Smooth muscle cell (in vitro differentiated cells): ENCODE measurements around the gene ITIH4. TPM values are rescaled to one million over a fixed set of nuclear protein-coding genes. Genes with fewer than 3 reads are reported as not detected.
"Not testable (repeated sequence)": the region's sequence is repeated elsewhere in the genome, so short reads cannot be mapped to it uniquely, and the experiment has no call there.

Experiments
- DNase-seq: peaks from one replicate; lab custom pipeline; 2025; ENCODE audit not compliant: unreplicated experiment; lab: John Stamatoyannopoulos, UW
- H2AFZ ChIP-seq: fragments of 200-600 bp; sonication (generic); 2 replicates; pipeline ENCODE4 v1.6.0; 2016; ENCODE audit warnings: antibody characterized with exemption, low read depth, mild to moderate bottlenecking
- H3F3A ChIP-seq: fragments of 200-600 bp; sonication (generic); 2 replicates; pipeline ENCODE4 v1.6.0; 2017; ENCODE audit warnings: antibody characterized with exemption, low read depth
- H3K27ac ChIP-seq: fragments of 200-600 bp; sonication (generic); 2 replicates; pipeline ENCODE4 v1.5.1; 2016; ENCODE audit warnings: low read depth, mild to moderate bottlenecking
- H3K27me3 ChIP-seq: fragments of 200-600 bp; sonication (generic); 2 replicates; pipeline ENCODE4 v1.6.1; 2016; ENCODE audit warnings: low read depth, mild to moderate bottlenecking
- H3K36me3 ChIP-seq: fragments of 200-600 bp; sonication (generic); 2 replicates; pipeline ENCODE4 v1.5.1; 2016; ENCODE audit warnings: low read depth
- H3K4me1 ChIP-seq: fragments of 200-600 bp; sonication (generic); 2 replicates; pipeline ENCODE4 v1.5.1; 2016; ENCODE audit warnings: low read depth
- H3K4me2 ChIP-seq: fragments of 200-600 bp; sonication (generic); 2 replicates; pipeline ENCODE4 v1.6.0; 2016; ENCODE audit warnings: mild to moderate bottlenecking
- H3K4me3 ChIP-seq: fragments of 200-600 bp; sonication (generic); 2 replicates; pipeline ENCODE4 v1.5.1; 2016; ENCODE audit warnings: mild to moderate bottlenecking
- H3K79me2 ChIP-seq: fragments of 200-600 bp; sonication (generic); 2 replicates; pipeline ENCODE4 v1.6.0; 2016; ENCODE audit warnings: low read depth, mild to moderate bottlenecking
- H3K9ac ChIP-seq: fragments of 200-600 bp; sonication (generic); 2 replicates; pipeline ENCODE4 v1.6.0; 2016; ENCODE audit warnings: low read depth
- H3K9me3 ChIP-seq: fragments of 200-600 bp; sonication (generic); replicated peaks from 2 replicates; pipeline ENCODE4 v1.5.1; 2016; ENCODE audit warnings: low read depth
- H4K20me1 ChIP-seq: fragments of 200-600 bp; sonication (generic); 2 replicates; pipeline ENCODE4 v1.6.0; 2016; ENCODE audit warnings: low read depth
- WGBS: methylation state at CpG from one replicate; pipeline ENCODE4 v1.1.7; 2016; ENCODE audit warnings: low lambda C conversion rate; 5-methylcytosine and 5-hydroxymethylcytosine counted together
- polyA plus RNA-seq: library from polyadenylated mRNA; unstranded; fragments of >200 nt; fragmentation: Nextera tagmentation; extraction: Ambion mirVana; gene quantifications from 2 replicates; pipeline ENCODE4 v1.2.1, GENCODE V29; 2016
- total RNA-seq: library from RNA; depleted of rRNA; stranded (reverse); fragments of >200 nt; gene quantifications from 2 replicates; pipeline ENCODE4 v1.2.3, GENCODE V29; 2014
- TF ChIP-seq, protein P1 (sequence below): fragments of 200-600 bp; sonication (generic); IDR thresholded peaks from 2 replicates; pipeline ENCODE4 v1.5.1; 2017; ENCODE audit warnings: borderline replicate concordance, mild to moderate bottlenecking, antibody characterized with exemption; ENCODE audit not compliant: insufficient read depth, poor library complexity, severe bottlenecking

ITIH4 gene
- total and polyA plus RNA-seq, 2 experiments from 2014 or later, result 1.6 TPM

DNA sequence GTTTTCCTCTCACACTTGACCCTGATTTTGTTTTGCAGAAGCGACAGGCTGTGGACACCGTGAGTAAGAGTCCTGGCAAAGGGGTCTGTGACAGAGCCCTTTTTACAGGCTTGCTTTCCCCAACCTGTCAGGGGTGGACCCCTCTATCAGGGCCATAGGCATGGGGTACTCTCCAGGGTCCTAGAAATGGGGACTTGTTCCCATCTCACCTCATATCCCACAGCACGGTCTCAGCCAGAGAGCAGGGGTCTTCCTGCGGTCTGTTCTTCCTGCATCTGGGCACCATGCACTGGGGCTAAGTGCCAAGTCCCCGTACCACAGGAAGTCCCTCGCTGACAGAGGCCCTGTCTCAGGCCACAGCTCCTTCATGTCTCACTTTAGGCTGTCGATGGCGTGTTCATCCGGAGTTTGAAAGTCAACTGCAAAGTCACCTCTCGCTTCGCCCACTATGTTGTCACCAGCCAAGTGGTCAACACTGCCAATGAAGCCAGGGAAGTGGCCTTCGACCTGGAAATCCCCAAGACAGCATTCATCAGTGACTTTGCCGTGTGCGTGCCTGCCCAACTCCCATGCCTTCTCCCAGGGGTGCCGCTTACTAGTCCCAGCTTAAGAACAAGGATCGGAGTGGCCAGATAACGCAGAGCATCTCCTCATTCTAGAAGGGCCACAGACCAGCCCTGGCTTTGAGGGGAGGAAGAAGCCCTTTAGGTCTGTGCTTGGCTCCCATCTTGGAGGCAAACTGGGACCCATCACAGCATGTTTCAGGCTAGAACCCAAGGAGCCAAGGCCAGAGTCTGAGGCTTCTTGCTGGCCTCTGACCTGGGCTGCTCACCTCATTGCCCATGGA is 52.3 kb downstream of the ITIH4 start:
- Histone ChIP-seq H3K9ac (no peak overlapping the region), H3K27ac (no peak overlapping the region), H4K20me1 (no peaks in the 10 kb centered on the region), H2AFZ (no peak overlapping the region), H3F3A (no peaks in the 10 kb centered on the region), H3K4me1 (no peaks in the 10 kb centered on the region), H3K9me3 (no peaks in the 10 kb centered on the region), H3K4me3 (no peak overlapping the region), H3K79me2 (no peaks in the 10 kb centered on the region), H3K36me3 (no peaks in the 10 kb centered on the region), H3K27me3 (peaks cover 26% of the 10 kb centered on the region), H3K4me2 (no peak overlapping the region)
- TF ChIP-seq, protein P1, sequence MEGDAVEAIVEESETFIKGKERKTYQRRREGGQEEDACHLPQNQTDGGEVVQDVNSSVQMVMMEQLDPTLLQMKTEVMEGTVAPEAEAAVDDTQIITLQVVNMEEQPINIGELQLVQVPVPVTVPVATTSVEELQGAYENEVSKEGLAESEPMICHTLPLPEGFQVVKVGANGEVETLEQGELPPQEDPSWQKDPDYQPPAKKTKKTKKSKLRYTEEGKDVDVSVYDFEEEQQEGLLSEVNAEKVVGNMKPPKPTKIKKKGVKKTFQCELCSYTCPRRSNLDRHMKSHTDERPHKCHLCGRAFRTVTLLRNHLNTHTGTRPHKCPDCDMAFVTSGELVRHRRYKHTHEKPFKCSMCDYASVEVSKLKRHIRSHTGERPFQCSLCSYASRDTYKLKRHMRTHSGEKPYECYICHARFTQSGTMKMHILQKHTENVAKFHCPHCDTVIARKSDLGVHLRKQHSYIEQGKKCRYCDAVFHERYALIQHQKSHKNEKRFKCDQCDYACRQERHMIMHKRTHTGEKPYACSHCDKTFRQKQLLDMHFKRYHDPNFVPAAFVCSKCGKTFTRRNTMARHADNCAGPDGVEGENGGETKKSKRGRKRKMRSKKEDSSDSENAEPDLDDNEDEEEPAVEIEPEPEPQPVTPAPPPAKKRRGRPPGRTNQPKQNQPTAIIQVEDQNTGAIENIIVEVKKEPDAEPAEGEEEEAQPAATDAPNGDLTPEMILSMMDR, result no peak
- DNase-seq, result no peak
- WGBS, result 93% methylated on average over 17 of the region's 17 CpGs

DNA sequence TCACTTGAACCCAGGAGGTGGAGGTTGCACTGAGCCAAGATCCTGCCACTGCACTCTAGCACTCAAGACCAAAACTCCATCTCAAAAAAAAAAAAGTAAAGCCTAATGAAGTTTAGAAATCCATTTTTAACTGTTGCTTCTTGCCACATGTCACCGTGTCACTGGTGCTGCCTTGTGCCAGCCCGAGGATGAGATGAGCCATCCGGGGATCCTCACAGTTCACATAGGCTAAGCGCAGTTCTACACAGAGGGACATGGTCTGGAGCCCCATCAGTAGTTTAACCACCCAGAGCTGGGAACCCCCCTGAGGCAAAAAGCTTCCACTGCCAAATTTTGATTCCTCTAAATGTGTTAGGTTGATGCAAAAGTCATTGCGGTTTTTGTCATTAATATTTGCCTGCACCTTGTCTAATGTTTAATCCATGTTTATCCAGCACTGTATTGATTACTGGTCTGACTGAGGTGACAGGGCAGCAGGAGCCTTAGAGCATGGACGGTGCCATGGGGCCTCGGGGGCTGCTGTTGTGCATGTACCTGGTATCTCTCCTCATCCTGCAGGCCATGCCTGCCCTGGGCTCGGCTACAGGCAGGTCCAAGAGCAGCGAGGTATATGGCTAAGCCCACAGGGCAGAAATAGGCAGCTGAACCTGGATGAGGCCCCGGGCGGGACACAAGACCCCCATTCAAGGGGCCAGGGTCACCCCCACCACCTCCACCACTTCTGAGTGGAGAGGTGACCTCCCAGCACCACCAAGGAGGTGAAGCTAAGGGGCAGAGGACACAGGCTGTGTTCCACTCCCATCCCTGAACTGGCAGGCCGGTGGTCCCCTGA is 53.1 kb downstream of the ITIH4 start, which contains the start of gene ITIH1:
Gene ITIH1 (plus strand): TSS at position 473 of the 832 bp plus-strand sequence. CDS start 17 bp downstream, at position 490.
- 88% methylated on average over 12 of the region's 12 CpGs for WGBS
- Histone ChIP-seq H3K9me3 (no peaks in the 10 kb centered on the region), H3K9ac (no peak within 1 kb of the TSS), H2AFZ (no peak within 1 kb of the TSS), H3K4me3 (no peak within 1 kb of the TSS), H3K79me2 (no peaks in the 10 kb centered on the region), H3F3A (no peaks in the 10 kb centered on the region), H3K4me2 (no peak within 1 kb of the TSS), H3K27me3 (peaks cover 17% of the 10 kb centered on the region), H3K4me1 (no peaks in the 10 kb centered on the region), H3K36me3 (no peaks in the 10 kb centered on the region), H3K27ac (no peak within 1 kb of the TSS), H4K20me1 (no peaks in the 10 kb centered on the region)
- no peak for DNase-seq
- TF ChIP-seq, protein P1, result no peak

DNA sequence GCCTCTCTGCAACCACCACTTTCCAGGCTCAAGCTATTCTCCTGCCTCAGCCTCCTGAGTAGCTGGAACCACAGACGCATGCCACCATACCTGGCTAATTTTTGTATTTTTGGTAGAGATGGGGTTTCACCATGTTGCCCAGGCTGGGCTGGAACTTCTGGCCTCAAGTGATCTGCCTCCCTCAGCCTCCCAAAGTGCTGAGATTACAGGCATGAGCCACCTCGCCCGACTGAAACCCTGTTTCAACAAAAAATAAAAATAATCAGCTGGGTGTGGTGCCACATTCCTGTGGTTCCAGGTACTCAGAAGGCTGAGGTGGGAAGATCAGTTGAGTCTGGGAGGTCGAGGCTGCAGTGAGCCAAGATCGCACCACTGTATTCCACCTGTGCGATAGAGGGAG is 54.0 kb downstream of the ITIH4 start:
- not testable (repeated sequence) for H3K27ac ChIP-seq, H3K4me3 ChIP-seq, H3K4me2 ChIP-seq, H3K9ac ChIP-seq, H2AFZ ChIP-seq, H3K27me3 ChIP-seq, H3K36me3 ChIP-seq, H3K9me3 ChIP-seq, H3K79me2 ChIP-seq, DNase-seq, H3K4me1 ChIP-seq, H3F3A ChIP-seq, H4K20me1 ChIP-seq
- 81% methylated on average over 6 of the region's 6 CpGs for whole genome bisulfite sequencing

DNA sequence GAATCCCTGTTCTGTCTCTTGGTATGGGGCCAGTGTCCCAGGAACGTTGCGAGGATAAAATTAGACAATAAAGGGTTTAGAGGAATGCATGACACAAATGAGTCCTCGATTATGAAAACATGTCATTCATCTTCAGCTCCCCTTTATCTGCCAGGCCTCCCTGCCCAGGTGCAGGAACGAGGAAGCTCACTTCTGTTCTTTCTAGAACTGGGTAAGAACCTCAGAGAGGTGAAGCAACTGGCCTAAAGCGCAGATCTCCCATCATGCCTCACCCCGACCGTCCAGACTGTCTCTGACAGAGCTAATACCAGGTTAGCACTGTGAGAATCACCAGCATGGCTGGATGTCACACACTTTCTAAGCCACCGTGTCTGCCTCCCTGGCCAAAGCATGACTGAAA is 54.6 kb downstream of the ITIH4 start:
- no peak overlapping the region for H3K9ac ChIP-seq
- no peak overlapping the region for H3K4me3 ChIP-seq
- TF ChIP-seq, protein P1, result no peak
- DNase-seq, result no peak
- no peaks in the 10 kb centered on the region for H3K4me1 ChIP-seq
- H3K27ac ChIP-seq, result no peak overlapping the region
- H3K79me2 ChIP-seq, result no peaks in the 10 kb centered on the region
- no peaks in the 10 kb centered on the region for H3F3A ChIP-seq
- no peaks in the 10 kb centered on the region for H3K36me3 ChIP-seq
- H3K27me3 ChIP-seq, result peaks cover 3% of the 10 kb centered on the region
- no peak overlapping the region for H2AFZ ChIP-seq
- 81% methylated on average over 8 of the region's 8 CpGs for WGBS
- no peak overlapping the region for H3K4me2 ChIP-seq
- H4K20me1 ChIP-seq, result no peaks in the 10 kb centered on the region
- no peaks in the 10 kb centered on the region for H3K9me3 ChIP-seq
